ENCODE results near the gene GMDS.

The GMDS gene

GRCh38 chr6:2055143-2055542 is 190.3 kb downstream of the GMDS start:
- ChIA-PET POLR2A (ENCODE audit: low non-redundant PET) (no interaction called here), CTCF (no interaction called here)
- H3K27ac ChIP-seq = no peak overlapping the region
- TF ChIP-seq CTCF (conservative IDR thresholded peaks at IDR 0.05; ENCODE audit: low read depth) = no peak
- no peak for DNase-seq (ENCODE audit: low spot score)

- ChIA-PET POLR2A (ENCODE audit: low non-redundant PET) (no interaction called here), CTCF (no interaction called here)
- TF ChIP-seq CTCF (conservative IDR thresholded peaks at IDR 0.05; ENCODE audit: low read depth) = no peak
These were observed 190.8 kb downstream of the GMDS start for GRCh38 chr6:2054516-2055067.

GRCh38 chr6:2053691-2054090 is 191.7 kb downstream of the GMDS start:
- H3K27ac ChIP-seq = no peak overlapping the region
- no peak for TF ChIP-seq CTCF (conservative IDR thresholded peaks at IDR 0.05; ENCODE audit: low read depth)
- POLR2A ChIA-PET (ENCODE audit: low non-redundant PET) = no interaction called here
- DNase-seq (ENCODE audit: low spot score) = no peak
- CTCF ChIA-PET = no interaction called here

More at GRCh38 chr6:2054516-2055067, 190.8 kb downstream of the GMDS start:
- DNase-seq (ENCODE audit: low spot score) = no peak
- no peak overlapping the region for H3K27ac ChIP-seq

- TF ChIP-seq CTCF (conservative IDR thresholded peaks at IDR 0.05; ENCODE audit: low read depth) = no peak
- DNase-seq (ENCODE audit: low spot score) = no peak
- ChIA-PET CTCF (no interaction called here), POLR2A (ENCODE audit: low non-redundant PET) (no interaction called here)
- H3K27ac ChIP-seq = no peak overlapping the region
These were observed 197.6 kb downstream of the GMDS start for GRCh38 chr6:2047855-2048254.

GRCh38 chr6:2044192-2044591 is 201.2 kb downstream of the GMDS start:
- TF ChIP-seq CTCF (conservative IDR thresholded peaks at IDR 0.05; ENCODE audit: low read depth) = no peak
- CTCF ChIA-PET = no interaction called here
- POLR2A ChIA-PET (ENCODE audit: low non-redundant PET) = no interaction called here

GRCh38 chr6:2042956-2043648 is 202.3 kb downstream of the GMDS start:
- TF ChIP-seq CTCF (conservative IDR thresholded peaks at IDR 0.05; ENCODE audit: low read depth) = no peak

More at GRCh38 chr6:2044192-2044591, 201.2 kb downstream of the GMDS start:
- no peak overlapping the region for H3K27ac ChIP-seq
- DNase-seq (ENCODE audit: low spot score) = no peak

More at GRCh38 chr6:2042956-2043648, 202.3 kb downstream of the GMDS start:
- ChIA-PET POLR2A (ENCODE audit: low non-redundant PET) (no interaction called here), CTCF (no interaction called here)
- H3K27ac ChIP-seq = no peak overlapping the region
- no peak for DNase-seq (ENCODE audit: low spot score)

Data from RWPE1 (cell line).